NOMO-1 treated with DMSO at 0.1 percent for 48 hours (cell line): Measurements from ENCODE around the gene MEX3C.

Experiments
- DNase-seq: peaks from one replicate; lab custom pipeline; 2025; ENCODE audit not compliant: unreplicated experiment; lab: John Stamatoyannopoulos, UW

The MEX3C gene

GRCh38 chr18:51192026-51192425, 5.5 kb downstream of the MEX3C start:
- no peak for DNase-seq

GRCh38 chr18:51191128-51191717, 6.3 kb downstream of the MEX3C start:
- no peak for DNase-seq

GRCh38 chr18:51190000-51190399, 7.5 kb downstream of the MEX3C start:
- DNase-seq, result no peak

GRCh38 chr18:51188024-51188701, 9.3 kb downstream of the MEX3C start:
- DNase-seq, result no peak

- no peak for DNase-seq
These were observed 12.4 kb downstream of the MEX3C start for GRCh38 chr18:51185075-51185474.

- no peak for DNase-seq
These were observed 13.4 kb downstream of the MEX3C start for GRCh38 chr18:51184091-51184457.

- DNase-seq, result no peak
These were observed 13.9 kb downstream of the MEX3C start for GRCh38 chr18:51183372-51184090.

- no peak for DNase-seq
These were observed 14.7 kb downstream of the MEX3C start for GRCh38 chr18:51182824-51183223.

- DNase-seq, result peak; percentile 8
These were observed 25.7 kb downstream of the MEX3C start for GRCh38 chr18:51171625-51172259.

GRCh38 chr18:51171223-51171622, 26.3 kb downstream of the MEX3C start:
- DNase-seq, result no peak

GRCh38 chr18:51170664-51171063, 26.8 kb downstream of the MEX3C start:
- no peak for DNase-seq

GRCh38 chr18:51169731-51170130, 27.8 kb downstream of the MEX3C start:
- DNase-seq, result no peak

GRCh38 chr18:51168960-51169662, 28.4 kb downstream of the MEX3C start:
- no peak for DNase-seq

GRCh38 chr18:51168026-51168742, 29.3 kb downstream of the MEX3C start:
- DNase-seq, result no peak

GRCh38 chr18:51165296-51165695, 32.2 kb downstream of the MEX3C start:
- DNase-seq, result no peak

GRCh38 chr18:51164761-51165281, 32.7 kb downstream of the MEX3C start:
- DNase-seq, result no peak

GRCh38 chr18:51164342-51164741, 33.1 kb downstream of the MEX3C start:
- no peak for DNase-seq

- no peak for DNase-seq
These were observed 33.9 kb downstream of the MEX3C start for GRCh38 chr18:51163543-51163942.

- no peak for DNase-seq
These were observed 34.9 kb downstream of the MEX3C start for GRCh38 chr18:51162617-51163016.

- DNase-seq, result no peak
These were observed 36.8 kb downstream of the MEX3C start for GRCh38 chr18:51160646-51161045.
